ENCODE data around the gene ABCA5. TPM values are rescaled to one million over a fixed set of nuclear protein-coding genes. Genes with fewer than 3 reads are reported as not detected.
"Not testable (repeated sequence)": the region's sequence is repeated elsewhere in the genome, so short reads cannot be mapped to it uniquely, and the experiment has no call there.

Gene ABCA5
- polyA plus RNA-seq, 1 donor from 2014 or later = 91.7 TPM

DNA sequence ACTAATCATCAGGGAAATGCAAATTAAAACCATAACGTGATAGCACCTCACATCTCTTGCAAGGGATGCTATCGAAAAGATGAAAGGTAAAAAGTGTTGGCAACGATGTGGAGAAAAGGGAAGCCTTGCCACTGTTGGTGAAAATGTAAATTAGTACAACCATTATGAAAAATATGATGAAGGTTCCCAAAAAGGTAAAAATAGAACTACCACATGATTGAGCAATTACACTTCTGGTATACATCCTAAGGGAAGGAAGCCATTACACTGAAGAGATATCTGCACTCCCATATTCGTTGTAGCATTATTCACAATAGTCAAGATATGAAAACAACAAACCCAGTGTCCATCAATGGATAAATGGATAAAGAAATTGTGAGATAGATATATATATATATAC lies 119.8 kb downstream of the ABCA5 start:
- Histone ChIP-seq H3K9me3 (ENCODE audit: low read length) (no peaks in the 10 kb centered on the region), H3K27me3 (ENCODE audit: insufficient read depth, low read depth, low read length) (no peaks in the 10 kb centered on the region)

DNA sequence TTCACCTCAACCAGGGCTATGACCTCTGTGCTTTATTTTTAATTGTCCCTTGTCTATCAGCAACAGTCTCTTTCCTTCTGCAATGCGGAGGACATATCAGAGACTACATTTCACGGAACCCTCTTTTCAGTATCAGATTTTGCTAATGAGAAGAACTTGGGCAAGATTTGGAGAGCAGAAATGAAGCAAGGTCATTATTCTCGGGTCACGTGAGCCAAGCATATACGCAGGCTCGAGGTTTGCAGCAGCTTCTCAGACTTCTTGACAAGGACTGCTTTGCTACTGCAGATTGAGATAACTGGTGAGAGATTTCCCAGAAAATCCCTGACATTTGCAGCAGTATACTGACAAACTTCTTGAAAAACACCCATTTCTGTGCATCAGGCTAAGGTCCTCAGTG lies 128.7 kb downstream of the ABCA5 start:
- TF ChIP-seq EP300 (conservative IDR thresholded peaks at IDR 0.05; ENCODE audit: poor library complexity, severe bottlenecking) = no peak
- TF ChIP-seq SMC3 (conservative IDR thresholded peaks at IDR 0.05; ENCODE audit: poor library complexity) = no peak
- TF ChIP-seq POLR2AphosphoS5 (IDR thresholded peaks at IDR 0.05) = no peak
- TF ChIP-seq, protein P1, sequence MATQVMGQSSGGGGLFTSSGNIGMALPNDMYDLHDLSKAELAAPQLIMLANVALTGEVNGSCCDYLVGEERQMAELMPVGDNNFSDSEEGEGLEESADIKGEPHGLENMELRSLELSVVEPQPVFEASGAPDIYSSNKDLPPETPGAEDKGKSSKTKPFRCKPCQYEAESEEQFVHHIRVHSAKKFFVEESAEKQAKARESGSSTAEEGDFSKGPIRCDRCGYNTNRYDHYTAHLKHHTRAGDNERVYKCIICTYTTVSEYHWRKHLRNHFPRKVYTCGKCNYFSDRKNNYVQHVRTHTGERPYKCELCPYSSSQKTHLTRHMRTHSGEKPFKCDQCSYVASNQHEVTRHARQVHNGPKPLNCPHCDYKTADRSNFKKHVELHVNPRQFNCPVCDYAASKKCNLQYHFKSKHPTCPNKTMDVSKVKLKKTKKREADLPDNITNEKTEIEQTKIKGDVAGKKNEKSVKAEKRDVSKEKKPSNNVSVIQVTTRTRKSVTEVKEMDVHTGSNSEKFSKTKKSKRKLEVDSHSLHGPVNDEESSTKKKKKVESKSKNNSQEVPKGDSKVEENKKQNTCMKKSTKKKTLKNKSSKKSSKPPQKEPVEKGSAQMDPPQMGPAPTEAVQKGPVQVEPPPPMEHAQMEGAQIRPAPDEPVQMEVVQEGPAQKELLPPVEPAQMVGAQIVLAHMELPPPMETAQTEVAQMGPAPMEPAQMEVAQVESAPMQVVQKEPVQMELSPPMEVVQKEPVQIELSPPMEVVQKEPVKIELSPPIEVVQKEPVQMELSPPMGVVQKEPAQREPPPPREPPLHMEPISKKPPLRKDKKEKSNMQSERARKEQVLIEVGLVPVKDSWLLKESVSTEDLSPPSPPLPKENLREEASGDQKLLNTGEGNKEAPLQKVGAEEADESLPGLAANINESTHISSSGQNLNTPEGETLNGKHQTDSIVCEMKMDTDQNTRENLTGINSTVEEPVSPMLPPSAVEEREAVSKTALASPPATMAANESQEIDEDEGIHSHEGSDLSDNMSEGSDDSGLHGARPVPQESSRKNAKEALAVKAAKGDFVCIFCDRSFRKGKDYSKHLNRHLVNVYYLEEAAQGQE (IDR thresholded peaks at IDR 0.05; ENCODE audit: borderline replicate concordance) = no peak
- TF ChIP-seq, protein P2, sequence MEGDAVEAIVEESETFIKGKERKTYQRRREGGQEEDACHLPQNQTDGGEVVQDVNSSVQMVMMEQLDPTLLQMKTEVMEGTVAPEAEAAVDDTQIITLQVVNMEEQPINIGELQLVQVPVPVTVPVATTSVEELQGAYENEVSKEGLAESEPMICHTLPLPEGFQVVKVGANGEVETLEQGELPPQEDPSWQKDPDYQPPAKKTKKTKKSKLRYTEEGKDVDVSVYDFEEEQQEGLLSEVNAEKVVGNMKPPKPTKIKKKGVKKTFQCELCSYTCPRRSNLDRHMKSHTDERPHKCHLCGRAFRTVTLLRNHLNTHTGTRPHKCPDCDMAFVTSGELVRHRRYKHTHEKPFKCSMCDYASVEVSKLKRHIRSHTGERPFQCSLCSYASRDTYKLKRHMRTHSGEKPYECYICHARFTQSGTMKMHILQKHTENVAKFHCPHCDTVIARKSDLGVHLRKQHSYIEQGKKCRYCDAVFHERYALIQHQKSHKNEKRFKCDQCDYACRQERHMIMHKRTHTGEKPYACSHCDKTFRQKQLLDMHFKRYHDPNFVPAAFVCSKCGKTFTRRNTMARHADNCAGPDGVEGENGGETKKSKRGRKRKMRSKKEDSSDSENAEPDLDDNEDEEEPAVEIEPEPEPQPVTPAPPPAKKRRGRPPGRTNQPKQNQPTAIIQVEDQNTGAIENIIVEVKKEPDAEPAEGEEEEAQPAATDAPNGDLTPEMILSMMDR (IDR thresholded peaks at IDR 0.05; ENCODE audit: poor library complexity, severe bottlenecking) = no peak
- no peak for TF ChIP-seq RAD21 (conservative IDR thresholded peaks at IDR 0.05)
- no peak for TF ChIP-seq MXI1 (conservative IDR thresholded peaks at IDR 0.05; ENCODE audit: poor library complexity, severe bottlenecking)
- TF ChIP-seq TAF1 (IDR thresholded peaks at IDR 0.05; ENCODE audit: low read depth) = no peak
- TF ChIP-seq EZH2 (IDR thresholded peaks at IDR 0.05; ENCODE audit: borderline replicate concordance, insufficient read depth, low read length, poor library complexity, severe bottlenecking) = no peak

More for the DNA sequence above, 119.8 kb downstream of the ABCA5 start:
- H3K9ac ChIP-seq (ENCODE audit: low read length) = no peak overlapping the region
- H3F3A ChIP-seq (ENCODE audit: insufficient read depth, low read length, poor library complexity, severe bottlenecking) = no peaks in the 10 kb centered on the region
- no peaks in the 10 kb centered on the region for H3K79me2 ChIP-seq (replicated peaks; ENCODE audit: insufficient read depth, low read length)
- TF ChIP-seq, protein P2 (IDR thresholded peaks at IDR 0.05; ENCODE audit: poor library complexity, severe bottlenecking) = no peak
- TF ChIP-seq EP300 (conservative IDR thresholded peaks at IDR 0.05; ENCODE audit: poor library complexity, severe bottlenecking) (no peak), EZH2 (IDR thresholded peaks at IDR 0.05; ENCODE audit: borderline replicate concordance, insufficient read depth, low read length, poor library complexity, severe bottlenecking) (no peak), SMC3 (conservative IDR thresholded peaks at IDR 0.05; ENCODE audit: poor library complexity) (no peak), TAF1 (IDR thresholded peaks at IDR 0.05; ENCODE audit: low read depth) (no peak), POLR2AphosphoS5 (IDR thresholded peaks at IDR 0.05) (no peak), MXI1 (conservative IDR thresholded peaks at IDR 0.05; ENCODE audit: poor library complexity, severe bottlenecking) (no peak), RAD21 (conservative IDR thresholded peaks at IDR 0.05) (no peak)
- TF ChIP-seq, protein P1 (IDR thresholded peaks at IDR 0.05; ENCODE audit: borderline replicate concordance) = no peak
- H3K27ac ChIP-seq (ENCODE audit: low read length) = no peak overlapping the region
- H2AFZ ChIP-seq (ENCODE audit: low read depth, low read length) = no peak overlapping the region
- H4K20me1 ChIP-seq (ENCODE audit: insufficient read depth) = no peaks in the 10 kb centered on the region
- no peaks in the 10 kb centered on the region for H3K9me2 ChIP-seq (ENCODE audit: insufficient read depth, low read length)
- H3K36me3 ChIP-seq (ENCODE audit: insufficient read depth, low read length) = no peaks in the 10 kb centered on the region
- H3K4me2 ChIP-seq (ENCODE audit: low read length) = no peak overlapping the region
- H3K4me3 ChIP-seq (ENCODE audit: low read length) = no peak overlapping the region

DNA sequence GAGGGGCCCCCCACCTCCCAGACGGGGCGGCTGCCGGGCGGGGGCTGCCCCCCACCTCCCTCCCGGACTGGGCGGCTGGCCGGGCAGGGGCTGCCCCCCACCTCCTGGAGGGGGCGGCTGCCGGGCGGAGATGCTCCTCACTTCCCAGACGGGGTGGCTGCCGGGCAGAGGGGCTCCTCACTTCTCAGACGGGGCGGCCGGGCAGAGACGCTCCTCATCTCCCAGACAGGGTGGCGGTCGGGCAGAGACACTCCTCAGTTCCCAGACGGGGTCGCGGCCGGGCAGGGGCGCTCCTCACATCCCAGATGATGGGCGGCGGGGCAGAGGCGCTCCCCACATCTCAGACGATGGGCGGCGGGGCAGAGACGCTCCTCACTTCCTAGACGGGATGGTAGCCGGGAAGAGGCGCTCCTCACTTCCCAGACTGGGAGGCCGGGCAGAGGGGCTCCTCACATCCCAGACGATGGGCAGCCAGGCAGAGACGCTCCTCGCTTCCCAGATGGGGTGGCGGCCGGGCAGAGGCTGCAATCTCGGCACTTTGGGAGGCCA lies 130.8 kb downstream of the ABCA5 start:
- H3K27me3 ChIP-seq (ENCODE audit: insufficient read depth, low read depth, low read length); H4K20me1 ChIP-seq (ENCODE audit: insufficient read depth); H3K9me2 ChIP-seq (ENCODE audit: insufficient read depth, low read length); H3K79me2 ChIP-seq (replicated peaks; ENCODE audit: insufficient read depth, low read length); H3F3A ChIP-seq (ENCODE audit: insufficient read depth, low read length, poor library complexity, severe bottlenecking); H3K9me3 ChIP-seq (ENCODE audit: low read length); H3K9ac ChIP-seq (ENCODE audit: low read length); H3K4me3 ChIP-seq (ENCODE audit: low read length); H3K4me2 ChIP-seq (ENCODE audit: low read length); H3K36me3 ChIP-seq (ENCODE audit: insufficient read depth, low read length); H2AFZ ChIP-seq (ENCODE audit: low read depth, low read length); H3K27ac ChIP-seq (ENCODE audit: low read length): not testable (repeated sequence)

More for the DNA sequence above, 128.7 kb downstream of the ABCA5 start:
- Histone ChIP-seq H3K36me3 (ENCODE audit: insufficient read depth, low read length) (no peaks in the 10 kb centered on the region), H3F3A (ENCODE audit: insufficient read depth, low read length, poor library complexity, severe bottlenecking) (no peaks in the 10 kb centered on the region), H3K9me2 (ENCODE audit: insufficient read depth, low read length) (no peaks in the 10 kb centered on the region), H3K4me2 (ENCODE audit: low read length) (no peak overlapping the region), H3K9ac (ENCODE audit: low read length) (no peak overlapping the region), H3K9me3 (ENCODE audit: low read length) (no peaks in the 10 kb centered on the region), H4K20me1 (ENCODE audit: insufficient read depth) (no peaks in the 10 kb centered on the region), H3K27ac (ENCODE audit: low read length) (no peak overlapping the region), H2AFZ (ENCODE audit: low read depth, low read length) (no peak overlapping the region), H3K27me3 (ENCODE audit: insufficient read depth, low read depth, low read length) (no peaks in the 10 kb centered on the region), H3K4me3 (ENCODE audit: low read length) (no peak overlapping the region), H3K79me2 (replicated peaks; ENCODE audit: insufficient read depth, low read length) (no peaks in the 10 kb centered on the region)
